Epithelial cell of esophagus (primary cell): ENCODE data around the gene MB21D2.
A peak's percentile ranks its signal among the peaks of the same experiment; 100 is the strongest.
"Not testable (repeated sequence)": the region's sequence is repeated elsewhere in the genome, so short reads cannot be mapped to it uniquely, and the experiment has no call there.

Experiments
- DNase-seq: peaks from one replicate; pipeline ENCODE4 v3.0.0; 2010; ENCODE audit warnings: low read depth
- H3K4me3 ChIP-seq: 2 replicates; pipeline ENCODE4 v1.5.1; 2011; ENCODE audit warnings: mild to moderate bottlenecking, low read length, control low read depth
- TF ChIP-seq, protein P1 (sequence below): IDR thresholded peaks from 2 replicates; pipeline ENCODE4 v1.5.1; 2011; ENCODE audit warnings: low read depth, mild to moderate bottlenecking, low read length, control low read depth, inconsistent platforms; ENCODE audit not compliant: insufficient read depth; ENCODE audit errors: missing control alignments

Gene MB21D2

DNA sequence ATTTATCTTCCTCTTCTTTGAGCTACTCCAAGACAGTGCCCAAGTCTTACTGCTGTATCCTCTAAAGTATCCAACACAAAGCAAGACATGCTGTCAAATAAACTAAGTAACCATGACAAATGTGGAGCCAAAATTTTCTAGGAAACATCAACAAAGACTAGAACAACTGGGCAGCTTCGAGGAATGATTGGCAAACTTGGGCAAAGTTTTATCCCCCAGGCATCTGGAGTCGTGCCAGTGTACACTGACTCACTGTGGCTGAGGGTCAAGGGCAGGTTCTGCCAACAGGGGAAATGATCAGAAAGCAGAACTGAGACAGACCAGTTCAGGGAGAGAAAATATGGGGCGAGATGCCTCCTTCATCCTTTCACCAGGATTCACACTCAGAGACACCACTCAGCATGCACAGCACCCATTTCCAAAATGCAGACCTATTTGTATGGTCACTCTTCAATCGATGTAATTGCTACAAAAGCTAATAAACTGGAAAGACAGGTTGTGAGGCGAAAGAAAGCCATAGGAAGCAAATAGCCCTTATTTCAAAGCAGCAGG is 65.8 kb downstream of the MB21D2 start:
- peak; percentile 90 for DNase-seq
- no peak overlapping the region for H3K4me3 ChIP-seq
- TF ChIP-seq, protein P1, sequence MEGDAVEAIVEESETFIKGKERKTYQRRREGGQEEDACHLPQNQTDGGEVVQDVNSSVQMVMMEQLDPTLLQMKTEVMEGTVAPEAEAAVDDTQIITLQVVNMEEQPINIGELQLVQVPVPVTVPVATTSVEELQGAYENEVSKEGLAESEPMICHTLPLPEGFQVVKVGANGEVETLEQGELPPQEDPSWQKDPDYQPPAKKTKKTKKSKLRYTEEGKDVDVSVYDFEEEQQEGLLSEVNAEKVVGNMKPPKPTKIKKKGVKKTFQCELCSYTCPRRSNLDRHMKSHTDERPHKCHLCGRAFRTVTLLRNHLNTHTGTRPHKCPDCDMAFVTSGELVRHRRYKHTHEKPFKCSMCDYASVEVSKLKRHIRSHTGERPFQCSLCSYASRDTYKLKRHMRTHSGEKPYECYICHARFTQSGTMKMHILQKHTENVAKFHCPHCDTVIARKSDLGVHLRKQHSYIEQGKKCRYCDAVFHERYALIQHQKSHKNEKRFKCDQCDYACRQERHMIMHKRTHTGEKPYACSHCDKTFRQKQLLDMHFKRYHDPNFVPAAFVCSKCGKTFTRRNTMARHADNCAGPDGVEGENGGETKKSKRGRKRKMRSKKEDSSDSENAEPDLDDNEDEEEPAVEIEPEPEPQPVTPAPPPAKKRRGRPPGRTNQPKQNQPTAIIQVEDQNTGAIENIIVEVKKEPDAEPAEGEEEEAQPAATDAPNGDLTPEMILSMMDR, result no peak

DNA sequence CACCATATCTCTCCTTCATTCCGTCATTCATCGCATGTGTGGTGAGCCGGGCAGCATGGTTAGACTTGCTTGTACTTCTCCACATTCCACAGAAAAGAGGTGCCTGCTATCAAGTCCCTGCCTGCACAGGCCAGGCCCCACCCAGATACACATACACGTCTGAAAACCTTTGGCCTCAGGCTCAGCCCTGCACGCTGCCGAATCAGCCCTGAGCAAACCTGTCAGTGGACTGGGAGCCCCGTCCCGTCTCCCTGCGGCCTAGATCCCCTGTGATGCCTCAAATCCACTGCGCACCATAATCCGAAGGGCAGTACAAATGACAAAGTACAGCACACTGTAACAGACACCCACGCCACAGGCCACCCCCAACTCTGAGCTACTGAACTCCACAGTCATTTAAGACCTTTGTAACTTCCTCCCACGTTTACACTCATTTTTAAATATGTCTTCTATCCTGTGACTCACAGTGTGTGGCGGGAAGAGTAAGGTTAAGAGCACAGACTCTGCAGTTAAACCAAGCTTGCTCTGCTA is 67.1 kb downstream of the MB21D2 start:
- no peak overlapping the region for H3K4me3 ChIP-seq
- peak; percentile 98 for DNase-seq
- TF ChIP-seq, protein P1, result no peak

DNA sequence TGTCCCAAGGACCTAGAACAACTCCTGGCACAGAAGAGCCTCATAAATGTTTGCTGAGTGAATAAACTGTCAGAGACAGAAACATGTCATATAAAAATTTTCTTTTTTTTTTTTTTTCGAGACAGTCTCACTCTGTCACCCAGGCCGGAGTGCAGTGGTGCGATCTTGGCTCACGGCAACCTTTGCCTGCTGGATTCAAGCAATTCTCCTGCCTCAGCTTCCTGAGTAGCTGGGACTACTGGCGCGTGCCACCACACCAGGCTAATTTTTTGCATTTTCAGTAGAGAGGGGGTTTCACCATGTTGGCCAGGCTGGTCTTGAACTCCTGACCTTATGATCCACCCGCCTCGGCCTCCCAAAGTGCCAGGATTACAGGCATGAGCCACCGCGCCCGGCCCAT is 67.8 kb downstream of the MB21D2 start:
- not testable (repeated sequence) for DNase-seq, H3K4me3 ChIP-seq

DNA sequence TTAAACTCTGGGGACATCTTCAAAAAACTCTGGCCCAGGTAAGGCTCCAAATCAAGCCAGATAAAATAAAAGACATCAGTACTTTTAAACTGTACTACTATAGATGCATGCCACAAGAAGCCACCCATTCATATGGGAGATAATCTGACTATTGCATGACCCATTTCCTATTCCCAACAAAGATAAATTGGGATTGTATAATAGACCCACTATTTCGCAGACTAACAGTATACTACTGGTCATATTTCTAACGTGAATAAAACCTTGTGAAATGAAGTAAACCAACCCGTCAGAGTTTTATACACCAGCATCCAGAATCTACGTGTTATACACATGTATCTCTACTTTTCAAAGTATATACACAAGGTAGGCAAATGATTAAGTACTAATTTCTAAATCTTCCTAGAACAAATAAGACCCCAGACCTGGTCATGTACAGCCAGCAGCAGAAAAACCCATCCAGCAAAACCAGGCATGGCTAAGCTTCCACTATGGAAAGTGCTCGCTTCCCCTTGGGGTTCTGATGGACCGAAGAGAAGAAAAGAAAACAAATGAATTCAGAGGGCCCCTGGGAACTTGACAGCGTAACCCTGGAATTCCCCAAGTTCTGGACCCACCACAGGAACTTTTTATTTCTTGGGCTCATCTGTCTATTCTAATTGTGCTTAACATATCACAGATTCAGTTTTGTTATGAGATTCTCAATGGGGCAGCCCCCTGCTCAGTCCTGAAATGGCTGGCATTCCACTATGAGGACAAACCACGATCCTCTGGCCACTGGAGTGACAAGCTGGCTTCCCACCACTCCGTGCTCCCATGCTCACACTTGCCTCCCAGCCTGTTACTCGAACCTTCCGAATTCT is 69.1 kb downstream of the MB21D2 start:
- TF ChIP-seq, protein P1, result no peak
- DNase-seq, result no peak
- H3K4me3 ChIP-seq, result no peak overlapping the region

DNA sequence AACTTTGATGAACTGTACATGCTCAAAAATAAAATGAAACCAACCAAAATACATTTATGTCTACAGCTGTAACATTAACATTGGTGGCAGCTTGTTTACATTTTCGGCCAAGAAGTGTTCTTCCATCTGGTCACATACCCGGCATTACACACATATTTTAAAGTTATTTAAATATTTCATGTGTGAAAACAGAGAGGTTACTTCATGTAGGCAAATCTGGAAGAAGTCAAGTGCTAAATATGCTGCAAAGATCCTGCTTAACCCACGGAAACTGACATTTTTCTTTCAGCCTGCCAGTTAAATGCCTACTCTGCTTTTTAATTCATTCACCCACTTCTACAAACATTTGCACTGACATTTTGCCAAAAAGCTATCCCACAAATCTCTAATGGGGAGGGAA is 69.7 kb downstream of the MB21D2 start:
- TF ChIP-seq, protein P1, result no peak
- H3K4me3 ChIP-seq, result no peak overlapping the region
- no peak for DNase-seq

DNA sequence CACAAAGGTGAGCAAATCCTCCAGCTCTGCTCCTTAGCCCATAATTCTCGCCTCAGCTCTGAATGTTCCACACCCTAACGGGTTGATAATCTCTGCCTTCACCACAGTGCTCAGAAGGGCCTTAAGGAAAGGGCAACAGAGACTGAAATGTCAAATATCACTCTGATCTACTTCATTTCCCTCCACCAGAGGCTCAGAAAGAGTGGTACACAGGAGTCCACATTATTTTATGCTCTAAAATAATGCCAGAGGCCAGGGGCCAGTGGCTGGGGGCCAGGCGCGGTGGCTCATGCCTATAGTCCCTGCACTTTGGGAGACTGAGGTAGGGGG is 72.2 kb downstream of the MB21D2 start:
- TF ChIP-seq, protein P1, result no peak
- DNase-seq, result no peak
- H3K4me3 ChIP-seq, result no peak overlapping the region

DNA sequence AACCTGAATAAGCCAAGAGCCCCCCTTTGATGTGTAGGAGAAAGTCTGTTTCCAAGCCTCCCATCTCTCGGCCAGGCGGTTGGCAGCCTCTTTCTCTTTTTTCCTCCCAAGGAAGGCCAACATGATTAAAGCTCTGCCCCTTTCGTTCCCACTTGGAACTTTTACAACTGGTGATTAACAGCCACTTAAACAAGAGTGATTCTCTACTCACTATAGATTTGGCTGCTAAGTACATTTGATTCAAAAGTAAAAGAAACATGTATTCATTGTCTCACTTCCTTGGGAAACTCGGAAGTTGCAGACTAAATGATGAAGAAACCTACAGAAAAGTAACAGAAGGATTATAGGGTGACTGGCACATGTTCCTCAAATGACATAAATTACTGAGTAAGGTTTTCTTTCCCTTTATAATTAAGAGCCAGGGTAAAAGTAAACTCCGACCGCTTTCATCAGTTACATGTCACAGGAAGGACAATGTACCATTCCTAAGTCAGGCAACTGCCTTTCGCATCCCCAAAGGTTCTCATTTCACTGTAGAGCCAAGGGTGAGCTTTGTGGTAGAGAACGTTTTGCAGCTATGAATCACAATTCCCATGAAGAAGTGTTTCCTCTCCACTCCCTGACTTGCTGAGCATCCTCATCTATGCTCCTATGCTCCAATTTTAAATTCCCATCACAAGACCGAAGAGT is 72.7 kb downstream of the MB21D2 start:
- DNase-seq, result no peak
- TF ChIP-seq, protein P1, result no peak
- no peak overlapping the region for H3K4me3 ChIP-seq
